Thoracic aorta (tissue), 2 donors: ENCODE measurements around the gene POM121L2. TPM values are rescaled to one million over a fixed set of nuclear protein-coding genes. Genes with fewer than 3 reads are reported as not detected.

ENCODE experiments used
- ATAC-seq: fragments of 150-250 bp; one replicate; pipeline ENCODE4 v1.8.0; 2017; ENCODE audit warnings: low read depth; ENCODE audit not compliant: insufficient number of reproducible peaks, low FRiP score
- DNase-seq: peaks from one replicate; pipeline ENCODE4 v3.0.0-alpha.2; 2020; ENCODE audit warnings: low spot score
- H3K27ac ChIP-seq, 2 donors: fragments of 200-600 bp; sonication (generic); 1 replicate in 1 of 2; 2 replicates in 1 of 2; pipeline ENCODE4 v1.5.1; 2016; ENCODE audit warnings: mild to moderate bottlenecking in 2 of 2, moderate library complexity in 2 of 2
- H3K27me3 ChIP-seq: fragments of 200-600 bp; sonication (generic); replicated peaks from 2 replicates; pipeline ENCODE4 v1.6.0; 2016; ENCODE audit warnings: mild to moderate bottlenecking; ENCODE audit not compliant: insufficient read depth
- H3K36me3 ChIP-seq: fragments of 200-600 bp; sonication (generic); one replicate; pipeline ENCODE4 v1.5.1; 2016
- H3K4me1 ChIP-seq, 2 donors: fragments of 200-600 bp; sonication (generic); 1 replicate in 1 of 2; 2 replicates in 1 of 2; pipeline versions ENCODE4 v1.5.1 to v1.6.0; 2016; ENCODE audit warnings: low read depth in 2 of 2, mild to moderate bottlenecking in 1 of 2; ENCODE audit not compliant: control insufficient read depth in 1 of 2
- H3K4me3 ChIP-seq: fragments of 200-600 bp; sonication (generic); 2 replicates; pipeline ENCODE4 v1.5.1; 2016; ENCODE audit warnings: mild to moderate bottlenecking
- H3K9me3 ChIP-seq: fragments of 200-600 bp; sonication (generic); 2 replicates; pipeline ENCODE4 v1.5.1; 2016
- total RNA-seq, 2 donors: library from RNA; depleted of rRNA; stranded (reverse); fragments of >200 nt; gene quantifications; one replicate each; pipeline versions ENCODE4 v1.1.0 to v1.2.3, GENCODE V29; 2016
- TF ChIP-seq, protein P1 (sequence below): fragments of 200-600 bp; sonication (generic); IDR thresholded peaks from one replicate; pipeline ENCODE4 v1.5.1; 2019; ENCODE audit warnings: antibody characterized with exemption

The POM121L2 gene
- total RNA-seq = not detected

DNA sequence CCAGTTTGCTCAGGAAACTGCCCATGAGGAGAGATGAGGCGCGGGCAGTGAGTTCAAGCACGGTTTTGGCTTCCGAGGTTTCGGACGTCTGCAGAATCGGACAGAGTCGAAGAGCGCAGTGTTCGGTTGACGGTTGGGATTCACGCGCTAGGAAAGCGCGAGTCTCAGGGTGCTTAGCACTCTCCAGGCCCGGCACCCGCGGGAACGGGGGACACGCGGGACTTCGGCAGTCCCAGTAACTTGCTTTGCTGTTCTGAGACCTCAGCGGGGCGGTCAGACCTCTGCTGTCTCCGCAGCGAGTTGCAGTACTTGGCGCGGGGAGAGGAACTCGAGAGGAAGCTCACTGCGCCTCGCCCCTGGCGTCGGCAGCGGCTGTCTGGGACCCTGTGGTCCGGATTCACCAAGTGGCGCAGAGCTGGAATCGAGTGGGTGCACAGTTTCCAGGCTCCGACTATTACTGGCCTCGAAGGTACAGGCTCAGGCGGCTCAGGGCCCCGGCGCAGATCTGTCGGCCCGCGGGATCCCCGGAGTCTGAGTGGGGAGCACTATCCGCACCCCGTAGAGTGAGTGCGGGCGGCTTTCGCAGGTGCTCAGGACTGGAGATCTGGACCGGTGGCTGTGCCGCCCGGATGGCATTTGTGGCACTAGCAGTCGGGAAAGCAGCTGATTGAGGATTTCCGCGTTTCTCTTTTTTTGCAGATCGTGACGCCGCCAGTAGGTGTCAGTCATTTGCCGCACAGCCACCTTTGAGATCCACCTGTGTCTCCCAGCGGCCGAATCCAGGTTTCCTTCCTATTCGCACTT lies at the start of gene POM121L2:
Gene POM121L2 (minus strand): TSS at position 128 of the 804 bp plus-strand sequence. CDS start 103 bp downstream, at position 25.
- Histone ChIP-seq H3K9me3 (no peaks in the 10 kb centered on the region), H3K4me3 (peak within 1 kb of the TSS; percentile 69), H3K4me1 (peaks cover 0 to 11% of the 10 kb centered on the region in 2 donors), H3K36me3 (no peaks in the 10 kb centered on the region), H3K27me3 (no peaks in the 10 kb centered on the region), H3K27ac (no peak within 1 kb of the TSS)
- DNase-seq (no peak), ATAC-seq (no peak)
- TF ChIP-seq, protein P1, sequence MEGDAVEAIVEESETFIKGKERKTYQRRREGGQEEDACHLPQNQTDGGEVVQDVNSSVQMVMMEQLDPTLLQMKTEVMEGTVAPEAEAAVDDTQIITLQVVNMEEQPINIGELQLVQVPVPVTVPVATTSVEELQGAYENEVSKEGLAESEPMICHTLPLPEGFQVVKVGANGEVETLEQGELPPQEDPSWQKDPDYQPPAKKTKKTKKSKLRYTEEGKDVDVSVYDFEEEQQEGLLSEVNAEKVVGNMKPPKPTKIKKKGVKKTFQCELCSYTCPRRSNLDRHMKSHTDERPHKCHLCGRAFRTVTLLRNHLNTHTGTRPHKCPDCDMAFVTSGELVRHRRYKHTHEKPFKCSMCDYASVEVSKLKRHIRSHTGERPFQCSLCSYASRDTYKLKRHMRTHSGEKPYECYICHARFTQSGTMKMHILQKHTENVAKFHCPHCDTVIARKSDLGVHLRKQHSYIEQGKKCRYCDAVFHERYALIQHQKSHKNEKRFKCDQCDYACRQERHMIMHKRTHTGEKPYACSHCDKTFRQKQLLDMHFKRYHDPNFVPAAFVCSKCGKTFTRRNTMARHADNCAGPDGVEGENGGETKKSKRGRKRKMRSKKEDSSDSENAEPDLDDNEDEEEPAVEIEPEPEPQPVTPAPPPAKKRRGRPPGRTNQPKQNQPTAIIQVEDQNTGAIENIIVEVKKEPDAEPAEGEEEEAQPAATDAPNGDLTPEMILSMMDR = peak; percentile 18

DNA sequence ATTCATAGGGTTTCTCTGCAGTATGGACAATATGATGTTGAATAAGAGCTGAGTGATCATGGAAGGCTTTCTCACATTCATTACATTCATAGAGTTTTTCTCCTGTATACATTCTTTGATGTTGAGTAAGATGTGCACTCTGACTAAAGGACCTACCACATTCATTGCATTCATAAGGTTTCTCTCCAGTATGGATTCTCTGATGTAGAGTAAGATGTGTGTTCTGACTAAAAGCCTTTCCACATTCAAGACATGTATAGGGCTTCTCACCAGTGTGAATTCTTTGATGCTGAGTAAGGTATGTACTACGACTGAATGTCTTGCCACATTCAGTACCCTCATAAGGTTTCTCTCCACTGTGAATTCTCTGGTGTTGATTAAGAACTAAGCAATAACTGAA lies 47.2 kb upstream of the POM121L2 start:
- H3K27me3 ChIP-seq = no peaks in the 10 kb centered on the region
- DNase-seq = no peak

DNA sequence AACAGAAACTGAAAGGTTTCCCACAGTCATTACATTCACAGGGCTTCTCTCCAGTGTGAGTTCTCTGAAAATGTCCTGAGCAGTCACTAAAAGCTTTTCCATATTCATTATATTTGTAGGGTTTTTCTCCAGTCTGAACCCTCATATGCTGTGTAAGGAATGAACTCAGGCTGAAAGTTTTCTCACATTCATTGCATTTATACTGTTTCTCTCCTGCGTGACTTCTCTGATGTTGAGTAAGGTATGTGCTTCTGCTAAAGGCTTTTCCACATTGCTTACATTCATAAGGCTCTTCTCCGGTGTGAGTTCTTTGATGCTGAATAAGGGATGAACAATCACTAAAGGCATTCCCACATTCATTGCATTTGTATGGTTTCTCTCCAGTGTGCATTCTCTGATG lies 46.7 kb upstream of the POM121L2 start:
- peaks cover 37% of the 10 kb centered on the region for H3K9me3 ChIP-seq
- H3K4me3 ChIP-seq = no peak overlapping the region
- peaks cover 29% of the 10 kb centered on the region for H3K36me3 ChIP-seq
- H3K27me3 ChIP-seq = no peaks in the 10 kb centered on the region
- no peaks in the 10 kb centered on the region for H3K4me1 ChIP-seq
- TF ChIP-seq, protein P1 = no peak
- DNase-seq = no peak
- no peak overlapping the region for H3K27ac ChIP-seq
- no peak for ATAC-seq

More for the DNA sequence above, 47.2 kb upstream of the POM121L2 start:
- H3K9me3 ChIP-seq = peaks cover 36% of the 10 kb centered on the region
- TF ChIP-seq, protein P1 = no peak
- no peak overlapping the region for H3K27ac ChIP-seq
- ATAC-seq = no peak
- H3K36me3 ChIP-seq = peaks cover 29% of the 10 kb centered on the region
- no peaks in the 10 kb centered on the region for H3K4me1 ChIP-seq
- no peak overlapping the region for H3K4me3 ChIP-seq

DNA sequence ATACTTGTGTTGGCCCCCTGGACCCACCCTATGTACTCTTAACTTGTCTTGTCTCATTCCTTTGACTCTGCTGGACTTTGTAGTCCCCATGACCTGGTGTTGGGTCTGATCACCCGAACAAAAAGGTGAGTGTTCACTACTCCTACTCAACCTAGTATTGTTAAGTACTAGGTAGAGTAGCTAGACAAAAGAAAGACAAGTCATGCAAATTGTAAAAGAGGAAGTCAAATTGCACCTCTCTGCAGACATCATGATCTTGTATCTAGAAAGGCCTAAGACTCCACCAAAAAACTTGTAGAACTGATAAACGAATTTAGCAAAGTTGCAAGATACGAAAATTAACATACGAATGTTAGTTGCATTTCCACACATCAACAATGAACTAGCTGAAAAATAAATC lies 40.8 kb upstream of the POM121L2 start:
- no peak for ATAC-seq
- Histone ChIP-seq H3K27ac (no peak overlapping the region), H3K4me3 (no peak overlapping the region), H3K27me3 (no peaks in the 10 kb centered on the region), H3K36me3 (no peaks in the 10 kb centered on the region), H3K4me1 (no peaks in the 10 kb centered on the region), H3K9me3 (peaks cover 15% of the 10 kb centered on the region)
- TF ChIP-seq, protein P1 = no peak
- no peak for DNase-seq

DNA sequence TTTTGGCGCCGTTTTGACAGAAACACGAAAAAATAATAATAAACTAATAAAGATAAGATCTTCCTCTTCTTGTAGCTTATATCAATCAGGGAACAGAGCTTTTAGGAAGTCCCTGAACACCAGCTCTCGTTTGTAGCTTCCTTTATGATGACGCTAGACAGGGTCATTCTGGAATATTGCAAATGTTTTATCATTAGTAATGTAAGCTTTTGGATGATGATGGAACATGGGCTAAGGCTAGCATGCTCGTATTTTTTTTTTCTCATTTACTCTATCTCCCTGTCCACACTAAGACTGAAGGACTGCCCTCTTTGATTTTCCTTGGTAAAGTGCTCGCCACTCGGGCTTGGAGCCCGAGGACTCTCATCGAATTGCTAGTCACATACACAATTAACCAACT lies 22.1 kb upstream of the POM121L2 start:
- Histone ChIP-seq H3K27ac (no peak overlapping the region), H3K4me3 (no peak overlapping the region), H3K4me1 (no peaks in the 10 kb centered on the region), H3K36me3 (no peaks in the 10 kb centered on the region), H3K27me3 (no peaks in the 10 kb centered on the region), H3K9me3 (no peaks in the 10 kb centered on the region)
- DNase-seq (no peak), ATAC-seq (no peak)
- TF ChIP-seq, protein P1 = no peak
